ENCODE measurements around the gene OSBPL10.
"Not testable (repeated sequence)": the region's sequence is repeated elsewhere in the genome, so short reads cannot be mapped to it uniquely, and the experiment has no call there.

Gene OSBPL10, protein sequence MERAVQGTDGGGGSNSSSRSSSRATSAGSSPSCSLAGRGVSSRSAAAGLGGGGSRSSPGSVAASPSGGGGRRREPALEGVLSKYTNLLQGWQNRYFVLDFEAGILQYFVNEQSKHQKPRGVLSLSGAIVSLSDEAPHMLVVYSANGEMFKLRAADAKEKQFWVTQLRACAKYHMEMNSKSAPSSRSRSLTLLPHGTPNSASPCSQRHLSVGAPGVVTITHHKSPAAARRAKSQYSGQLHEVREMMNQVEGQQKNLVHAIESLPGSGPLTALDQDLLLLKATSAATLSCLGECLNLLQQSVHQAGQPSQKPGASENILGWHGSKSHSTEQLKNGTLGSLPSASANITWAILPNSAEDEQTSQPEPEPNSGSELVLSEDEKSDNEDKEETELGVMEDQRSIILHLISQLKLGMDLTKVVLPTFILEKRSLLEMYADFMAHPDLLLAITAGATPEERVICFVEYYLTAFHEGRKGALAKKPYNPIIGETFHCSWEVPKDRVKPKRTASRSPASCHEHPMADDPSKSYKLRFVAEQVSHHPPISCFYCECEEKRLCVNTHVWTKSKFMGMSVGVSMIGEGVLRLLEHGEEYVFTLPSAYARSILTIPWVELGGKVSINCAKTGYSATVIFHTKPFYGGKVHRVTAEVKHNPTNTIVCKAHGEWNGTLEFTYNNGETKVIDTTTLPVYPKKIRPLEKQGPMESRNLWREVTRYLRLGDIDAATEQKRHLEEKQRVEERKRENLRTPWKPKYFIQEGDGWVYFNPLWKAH

DNA sequence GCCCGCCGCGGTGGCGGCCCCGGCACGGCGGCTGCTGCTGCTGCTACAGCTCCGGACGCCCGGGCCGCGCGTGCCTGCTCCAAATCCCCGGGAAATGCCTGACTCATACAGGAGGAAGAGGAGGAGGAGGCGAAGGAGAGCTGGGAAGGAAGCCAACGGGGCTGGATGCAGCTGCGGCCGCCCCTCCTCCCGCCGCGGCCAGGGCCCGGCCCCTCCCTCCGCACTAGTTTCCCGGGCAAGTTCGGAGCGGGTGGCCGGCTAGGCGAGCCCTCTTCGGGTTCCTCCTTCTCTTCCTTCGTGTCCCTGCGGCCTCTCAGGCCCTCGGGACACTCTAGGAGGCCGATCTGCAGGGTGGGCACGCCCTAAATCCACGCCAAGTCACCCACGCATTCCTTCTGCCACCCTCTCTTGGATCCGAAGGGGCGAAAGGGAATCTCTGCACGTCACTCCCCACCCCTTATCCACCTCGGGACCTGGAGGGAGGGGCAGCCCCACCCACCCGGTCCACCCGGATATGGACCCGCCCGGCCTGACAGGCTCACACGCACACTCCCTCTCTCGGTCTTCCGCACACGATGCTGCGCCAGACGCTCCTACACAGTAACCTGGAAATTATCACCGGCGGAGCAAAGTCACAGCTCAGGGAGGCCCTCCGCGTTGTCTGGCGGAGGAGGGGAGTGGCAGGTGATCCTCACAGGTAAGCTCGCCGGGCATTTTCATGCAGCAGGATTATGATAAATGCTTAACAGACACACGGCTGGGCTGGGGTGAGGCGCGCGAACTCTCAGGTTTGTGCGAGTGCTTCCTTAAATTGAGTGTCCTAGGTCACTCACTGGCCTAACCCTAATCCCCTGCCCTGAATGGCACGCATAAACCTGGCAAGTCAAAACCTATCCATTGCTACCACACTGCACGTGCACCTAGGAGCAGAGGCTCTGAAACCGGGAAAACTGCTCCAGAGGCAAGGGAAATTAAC, at the start of gene OSBPL10, which contains the start of gene ZNF860:
Gene OSBPL10, minus strand, starts transcription at position 57 of the 976 bp plus-strand sequence. CDS start 83 bp downstream, outside the sequence.
Gene ZNF860, plus strand, starts transcription at position 545 of the 976 bp plus-strand sequence. CDS start 7,330 bp downstream, outside the sequence.
- peaks cover 5% of the 10 kb centered on the region for H3K4me1 ChIP-seq (ENCODE audit: insufficient read depth, low read length)
- H3K4me3 ChIP-seq (ENCODE audit: low read depth in 1 of 2, low read length in 2 of 2), result peak within 1 kb of the TSS; percentile 77 to 87
- no peaks in the 10 kb centered on the region for H3K9me3 ChIP-seq (ENCODE audit: low read length)
- H3K27ac ChIP-seq (ENCODE audit: low read depth, low read length), result peak within 1 kb of the TSS; percentile 82
- no peaks in the 10 kb centered on the region for H3K27me3 ChIP-seq (ENCODE audit: control insufficient read depth in 1 of 2, insufficient read depth in 2 of 2, low read length in 2 of 2)
- H3K36me3 ChIP-seq (ENCODE audit: insufficient read depth, low read length), result no peaks in the 10 kb centered on the region
- H3K9ac ChIP-seq (ENCODE audit: low read length), result no peak within 1 kb of the TSS

DNA sequence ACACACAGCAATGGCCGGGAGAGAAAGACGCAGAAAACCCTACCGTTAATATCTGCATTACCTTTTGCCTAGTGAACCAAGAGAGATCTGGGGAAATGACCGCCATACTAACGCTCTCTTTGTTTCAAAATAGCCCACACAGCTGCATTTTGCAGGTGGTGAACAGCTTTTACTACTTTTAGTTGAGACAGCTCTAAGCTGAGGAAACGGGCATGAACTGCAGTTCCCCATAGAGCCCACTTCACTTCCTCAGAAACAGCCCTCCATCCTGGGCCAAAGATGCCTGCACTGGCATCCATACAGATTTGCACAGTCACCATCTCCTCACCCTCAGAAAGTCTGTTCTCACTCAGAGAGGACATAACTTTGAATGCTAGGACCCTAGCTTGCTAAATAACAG, 45.5 kb upstream of the OSBPL10 start:
- Histone ChIP-seq H3K36me3 (ENCODE audit: insufficient read depth, low read length) (no peaks in the 10 kb centered on the region), H3K4me1 (ENCODE audit: insufficient read depth, low read length) (no peaks in the 10 kb centered on the region), H3K9ac (ENCODE audit: low read length) (no peak overlapping the region), H3K9me3 (ENCODE audit: low read length) (no peaks in the 10 kb centered on the region), H3K27ac (ENCODE audit: low read depth, low read length) (no peak overlapping the region), H3K4me3 (ENCODE audit: low read depth in 1 of 2, low read length in 2 of 2) (no peak overlapping the region), H3K27me3 (ENCODE audit: control insufficient read depth in 1 of 2, insufficient read depth in 2 of 2, low read length in 2 of 2) (no peaks in the 10 kb centered on the region)

DNA sequence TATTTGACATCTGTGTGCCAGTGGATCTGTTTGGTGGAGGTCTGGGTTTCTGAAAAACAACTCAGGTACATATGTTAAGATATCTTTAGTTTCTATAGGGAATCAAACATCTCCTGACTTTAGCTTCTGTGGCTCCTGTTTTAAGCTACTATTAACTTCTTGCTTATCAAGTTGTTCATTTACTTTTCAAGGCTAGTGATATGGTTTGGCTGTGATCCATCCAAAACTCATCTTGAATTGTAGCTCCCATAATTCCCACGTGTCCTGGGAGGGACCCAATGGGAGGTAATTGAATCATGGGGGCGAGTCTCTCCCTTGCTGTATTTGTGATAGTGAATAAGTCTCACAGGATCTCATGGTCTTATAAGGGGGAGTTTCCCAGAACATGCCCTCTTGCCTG, 41.9 kb upstream of the OSBPL10 start:
- Histone ChIP-seq H3K27me3 (ENCODE audit: control insufficient read depth in 1 of 2, insufficient read depth in 2 of 2, low read length in 2 of 2) (no peaks in the 10 kb centered on the region), H3K36me3 (ENCODE audit: insufficient read depth, low read length) (no peaks in the 10 kb centered on the region), H3K4me3 (ENCODE audit: low read depth in 1 of 2, low read length in 2 of 2) (no peak overlapping the region), H3K27ac (ENCODE audit: low read depth, low read length) (no peak overlapping the region), H3K4me1 (ENCODE audit: insufficient read depth, low read length) (peaks cover 11% of the 10 kb centered on the region), H3K9me3 (ENCODE audit: low read length) (no peaks in the 10 kb centered on the region), H3K9ac (ENCODE audit: low read length) (no peak overlapping the region)

DNA sequence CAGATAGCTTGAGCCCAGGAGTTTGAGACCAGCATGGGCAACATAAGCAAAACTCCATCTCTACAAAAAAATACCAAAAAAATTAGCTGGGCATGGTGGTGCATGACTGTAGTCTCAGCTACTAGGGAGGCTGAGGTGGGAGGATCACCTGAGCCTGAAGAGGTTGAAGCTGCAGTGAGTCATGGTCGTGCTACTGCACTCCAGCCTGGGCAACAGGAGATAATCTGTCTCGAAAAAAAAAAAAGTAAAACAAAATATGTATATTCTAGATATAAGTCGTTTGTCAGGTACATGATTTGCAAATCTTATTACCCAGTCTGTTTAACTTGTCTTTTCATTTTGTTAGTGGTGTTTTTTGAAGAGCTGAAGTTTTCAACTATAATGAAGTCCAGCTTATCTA, 40.7 kb upstream of the OSBPL10 start:
- no peaks in the 10 kb centered on the region for H3K36me3 ChIP-seq (ENCODE audit: insufficient read depth, low read length)
- H3K9me3 ChIP-seq (ENCODE audit: low read length), result no peaks in the 10 kb centered on the region
- no peaks in the 10 kb centered on the region for H3K27me3 ChIP-seq (ENCODE audit: control insufficient read depth in 1 of 2, insufficient read depth in 2 of 2, low read length in 2 of 2)
- H3K4me3 ChIP-seq (ENCODE audit: low read depth in 1 of 2, low read length in 2 of 2), result no peak overlapping the region
- H3K27ac ChIP-seq (ENCODE audit: low read depth, low read length), result no peak overlapping the region
- no peak overlapping the region for H3K9ac ChIP-seq (ENCODE audit: low read length)
- peaks cover 11% of the 10 kb centered on the region for H3K4me1 ChIP-seq (ENCODE audit: insufficient read depth, low read length)

DNA sequence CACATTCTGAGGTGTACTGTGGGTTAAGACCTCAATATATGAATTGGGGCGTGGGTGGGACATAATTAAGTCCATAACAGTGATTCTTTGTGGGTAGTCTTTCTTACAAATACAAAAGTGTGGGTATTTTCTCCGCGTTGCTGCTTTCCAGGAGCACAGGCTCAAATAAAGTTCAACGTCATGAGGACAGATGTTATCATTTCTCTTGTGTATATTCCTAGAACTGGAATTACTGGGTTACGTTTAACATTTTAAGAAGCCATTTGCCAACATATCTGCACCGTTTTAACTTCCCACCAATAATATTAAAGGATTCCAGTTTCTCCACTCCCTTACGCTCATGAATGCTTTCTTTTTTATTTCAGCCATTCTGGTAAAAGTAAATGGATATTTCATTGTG, 40.1 kb upstream of the OSBPL10 start:
- no peaks in the 10 kb centered on the region for H3K36me3 ChIP-seq (ENCODE audit: insufficient read depth, low read length)
- H3K9me3 ChIP-seq (ENCODE audit: low read length), result no peaks in the 10 kb centered on the region
- peaks cover 11% of the 10 kb centered on the region for H3K4me1 ChIP-seq (ENCODE audit: insufficient read depth, low read length)
- no peaks in the 10 kb centered on the region for H3K27me3 ChIP-seq (ENCODE audit: control insufficient read depth in 1 of 2, insufficient read depth in 2 of 2, low read length in 2 of 2)
- H3K4me3 ChIP-seq (ENCODE audit: low read depth in 1 of 2, low read length in 2 of 2), result no peak overlapping the region
- H3K27ac ChIP-seq (ENCODE audit: low read depth, low read length), result no peak overlapping the region
- no peak overlapping the region for H3K9ac ChIP-seq (ENCODE audit: low read length)

DNA sequence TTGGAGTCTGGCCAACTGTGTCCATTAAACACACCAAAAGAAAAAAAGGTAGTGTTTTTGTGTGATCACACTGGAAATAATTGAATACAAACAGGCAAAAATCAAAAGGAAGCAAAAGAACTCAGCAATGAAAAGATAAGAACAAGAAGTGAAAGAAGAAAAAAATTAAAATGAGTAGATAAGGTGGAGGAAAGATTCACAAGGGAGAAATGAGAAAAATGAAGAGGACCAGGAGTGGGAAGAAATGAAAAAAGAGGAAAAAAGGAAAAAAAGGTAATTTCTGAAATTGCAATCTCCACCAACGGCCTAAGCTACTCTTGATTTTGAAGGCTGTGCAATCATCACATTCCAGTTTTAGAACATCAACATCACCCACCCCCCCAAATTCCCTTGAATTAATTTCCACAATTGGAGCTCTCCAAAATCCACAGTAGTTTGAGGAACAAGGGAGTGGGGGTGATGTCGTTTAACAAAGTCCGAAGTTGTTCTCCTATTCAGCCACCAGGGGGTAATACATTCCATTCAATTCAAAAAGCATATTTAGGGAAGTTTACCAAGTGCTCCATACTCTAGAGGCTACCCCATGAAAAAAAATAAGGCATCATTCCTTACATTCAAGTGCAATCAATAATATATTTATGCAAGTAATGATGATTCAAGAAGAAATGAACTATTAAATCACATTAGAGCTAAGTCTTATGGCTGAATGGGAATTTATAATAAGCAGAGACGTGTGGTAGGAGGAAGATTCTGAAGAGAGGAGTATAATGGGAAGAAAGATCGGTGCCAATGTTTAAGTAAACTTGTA, 37.9 kb upstream of the OSBPL10 start:
- H3K27me3 ChIP-seq (ENCODE audit: control insufficient read depth in 1 of 2, insufficient read depth in 2 of 2, low read length in 2 of 2), result no peaks in the 10 kb centered on the region
- H3K4me1 ChIP-seq (ENCODE audit: insufficient read depth, low read length), result peaks cover 11% of the 10 kb centered on the region
- H3K9ac ChIP-seq (ENCODE audit: low read length), result no peak overlapping the region
- H3K4me3 ChIP-seq (ENCODE audit: low read depth in 1 of 2, low read length in 2 of 2), result no peak overlapping the region
- H3K27ac ChIP-seq (ENCODE audit: low read depth, low read length), result peak overlapping the region; percentile 34
- H3K36me3 ChIP-seq (ENCODE audit: insufficient read depth, low read length), result no peaks in the 10 kb centered on the region
- H3K9me3 ChIP-seq (ENCODE audit: low read length), result no peaks in the 10 kb centered on the region

DNA sequence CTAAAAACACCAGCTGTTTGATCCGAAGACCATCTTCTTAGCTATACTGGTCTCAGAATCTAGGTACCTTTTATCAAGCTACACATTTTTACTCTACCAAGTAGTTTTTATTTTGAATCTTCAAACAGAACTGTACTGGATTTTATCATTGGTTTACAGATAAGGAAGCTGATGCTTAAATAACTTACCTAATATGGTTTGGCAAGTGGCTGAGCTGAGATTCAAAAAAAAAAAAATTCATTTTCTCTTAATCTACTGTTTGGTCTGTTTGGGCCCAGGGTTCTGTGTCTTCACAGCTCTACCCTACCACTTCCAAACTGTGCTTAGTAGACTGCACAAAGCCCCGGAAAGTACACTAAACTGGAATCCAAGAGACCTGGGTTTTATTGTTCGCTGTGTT, 36.2 kb upstream of the OSBPL10 start:
- Histone ChIP-seq H3K4me3 (ENCODE audit: low read depth in 1 of 2, low read length in 2 of 2) (no peak overlapping the region), H3K4me1 (ENCODE audit: insufficient read depth, low read length) (peaks cover 11% of the 10 kb centered on the region), H3K9ac (ENCODE audit: low read length) (no peak overlapping the region), H3K36me3 (ENCODE audit: insufficient read depth, low read length) (no peaks in the 10 kb centered on the region), H3K27me3 (ENCODE audit: control insufficient read depth in 1 of 2, insufficient read depth in 2 of 2, low read length in 2 of 2) (no peaks in the 10 kb centered on the region), H3K27ac (ENCODE audit: low read depth, low read length) (peak overlapping the region; percentile 3), H3K9me3 (ENCODE audit: low read length) (no peaks in the 10 kb centered on the region)

DNA sequence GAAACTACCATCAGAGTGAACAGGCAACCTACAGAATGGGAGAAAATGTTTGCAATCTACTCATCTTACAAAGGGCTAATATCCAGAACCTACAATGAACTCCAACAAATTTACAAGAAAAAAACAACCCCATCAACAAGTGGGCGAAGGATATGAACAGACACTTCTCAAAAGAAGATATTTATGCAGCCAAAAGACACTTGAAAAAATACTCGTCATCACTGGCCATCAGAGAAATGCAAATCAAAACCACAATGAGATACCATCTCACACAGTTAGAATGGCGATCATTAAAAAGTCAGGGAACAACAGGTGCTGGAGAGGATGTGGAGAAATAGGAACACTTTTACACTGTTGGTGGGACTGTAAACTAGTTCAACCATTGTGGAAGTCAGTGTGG, 34.6 kb upstream of the OSBPL10 start:
- H3K9ac ChIP-seq (ENCODE audit: low read length); H3K4me3 ChIP-seq (ENCODE audit: low read depth in 1 of 2, low read length in 2 of 2); H3K27me3 ChIP-seq (ENCODE audit: control insufficient read depth in 1 of 2, insufficient read depth in 2 of 2, low read length in 2 of 2); H3K36me3 ChIP-seq (ENCODE audit: insufficient read depth, low read length); H3K27ac ChIP-seq (ENCODE audit: low read depth, low read length); H3K9me3 ChIP-seq (ENCODE audit: low read length): not testable (repeated sequence)
- H3K4me1 ChIP-seq (ENCODE audit: insufficient read depth, low read length), result peaks cover 11% of the 10 kb centered on the region

DNA sequence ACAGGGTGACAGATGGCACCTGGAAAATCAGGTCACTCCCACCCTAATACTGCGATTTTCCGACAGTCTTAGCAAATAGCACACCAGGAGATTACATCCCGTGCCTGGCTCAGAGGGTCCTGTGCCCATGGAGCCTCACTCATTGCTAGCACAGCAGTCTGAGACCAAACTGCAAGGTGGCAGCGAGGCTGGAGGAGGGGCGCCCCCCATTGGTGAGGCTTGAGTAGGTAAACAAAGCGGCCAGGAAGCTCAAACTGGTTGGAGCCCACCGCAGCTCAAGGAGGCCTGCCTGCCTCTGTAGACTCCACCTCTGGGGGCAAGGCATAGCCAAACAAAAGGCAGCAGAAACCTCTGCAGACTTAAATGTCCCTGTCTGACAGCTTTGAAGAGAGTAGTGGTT, 29.6 kb upstream of the OSBPL10 start:
- not testable (repeated sequence) for H3K4me1 ChIP-seq (ENCODE audit: insufficient read depth, low read length); H3K27ac ChIP-seq (ENCODE audit: low read depth, low read length); H3K4me3 ChIP-seq (ENCODE audit: low read depth in 1 of 2, low read length in 2 of 2)

DNA sequence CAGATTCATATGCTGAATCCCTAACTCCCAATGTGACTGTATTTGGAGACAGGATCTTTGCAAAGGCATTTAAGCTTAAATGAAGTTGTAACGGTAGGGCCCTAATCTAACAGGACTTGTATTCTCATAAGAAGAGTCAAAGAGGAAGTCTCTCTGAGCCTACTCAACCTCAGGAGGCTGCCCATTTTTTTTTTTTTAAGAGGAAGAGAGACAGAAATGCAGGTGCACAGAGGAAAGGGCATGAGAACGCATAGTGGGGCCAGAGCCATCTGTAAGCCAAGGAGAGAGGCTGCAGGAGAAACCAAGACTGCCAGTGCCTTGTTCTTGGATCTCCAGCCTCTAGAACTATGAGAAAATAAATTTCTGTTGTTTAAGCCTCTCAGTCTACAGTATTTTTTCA, 28.9 kb upstream of the OSBPL10 start:
- Histone ChIP-seq H3K36me3 (ENCODE audit: insufficient read depth, low read length) (no peaks in the 10 kb centered on the region), H3K9me3 (ENCODE audit: low read length) (no peaks in the 10 kb centered on the region), H3K27ac (ENCODE audit: low read depth, low read length) (no peak overlapping the region), H3K27me3 (ENCODE audit: control insufficient read depth in 1 of 2, insufficient read depth in 2 of 2, low read length in 2 of 2) (no peaks in the 10 kb centered on the region), H3K4me3 (ENCODE audit: low read depth in 1 of 2, low read length in 2 of 2) (no peak overlapping the region), H3K4me1 (ENCODE audit: insufficient read depth, low read length) (no peaks in the 10 kb centered on the region), H3K9ac (ENCODE audit: low read length) (no peak overlapping the region)

More for the DNA sequence above, 29.6 kb upstream of the OSBPL10 start:
- not testable (repeated sequence) for H3K9ac ChIP-seq (ENCODE audit: low read length); H3K27me3 ChIP-seq (ENCODE audit: control insufficient read depth in 1 of 2, insufficient read depth in 2 of 2, low read length in 2 of 2); H3K9me3 ChIP-seq (ENCODE audit: low read length); H3K36me3 ChIP-seq (ENCODE audit: insufficient read depth, low read length)
